ENCODE data around the gene TBRG4. TPM values are rescaled to one million over a fixed set of nuclear protein-coding genes. Genes with fewer than 3 reads are reported as not detected.

TBRG4 gene
- total RNA-seq, 1 donor: 80.7 TPM

GRCh38 chr7:45107356-45107755, 4.1 kb downstream of the TBRG4 start:
- DNase-seq (ENCODE audit: low read depth): no peak
- no peak overlapping the region for H3K4me3 ChIP-seq (ENCODE audit: low read depth, low read length)
- TF ChIP-seq, protein P1, sequence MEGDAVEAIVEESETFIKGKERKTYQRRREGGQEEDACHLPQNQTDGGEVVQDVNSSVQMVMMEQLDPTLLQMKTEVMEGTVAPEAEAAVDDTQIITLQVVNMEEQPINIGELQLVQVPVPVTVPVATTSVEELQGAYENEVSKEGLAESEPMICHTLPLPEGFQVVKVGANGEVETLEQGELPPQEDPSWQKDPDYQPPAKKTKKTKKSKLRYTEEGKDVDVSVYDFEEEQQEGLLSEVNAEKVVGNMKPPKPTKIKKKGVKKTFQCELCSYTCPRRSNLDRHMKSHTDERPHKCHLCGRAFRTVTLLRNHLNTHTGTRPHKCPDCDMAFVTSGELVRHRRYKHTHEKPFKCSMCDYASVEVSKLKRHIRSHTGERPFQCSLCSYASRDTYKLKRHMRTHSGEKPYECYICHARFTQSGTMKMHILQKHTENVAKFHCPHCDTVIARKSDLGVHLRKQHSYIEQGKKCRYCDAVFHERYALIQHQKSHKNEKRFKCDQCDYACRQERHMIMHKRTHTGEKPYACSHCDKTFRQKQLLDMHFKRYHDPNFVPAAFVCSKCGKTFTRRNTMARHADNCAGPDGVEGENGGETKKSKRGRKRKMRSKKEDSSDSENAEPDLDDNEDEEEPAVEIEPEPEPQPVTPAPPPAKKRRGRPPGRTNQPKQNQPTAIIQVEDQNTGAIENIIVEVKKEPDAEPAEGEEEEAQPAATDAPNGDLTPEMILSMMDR (IDR thresholded peaks at IDR 0.05; ENCODE audit: insufficient read depth, low read depth, low read length): no peak

- TF ChIP-seq, protein P1 (IDR thresholded peaks at IDR 0.05; ENCODE audit: insufficient read depth, low read depth, low read length): no peak
- peak; percentile 10 for DNase-seq (ENCODE audit: low read depth)
- no peak overlapping the region for H3K4me3 ChIP-seq (ENCODE audit: low read depth, low read length)
Measured at GRCh38 chr7:45106820-45107219, 4.7 kb downstream of the TBRG4 start.

GRCh38 chr7:45105588-45106188, 5.8 kb downstream of the TBRG4 start:
- no peak for DNase-seq (ENCODE audit: low read depth)
- H3K4me3 ChIP-seq (ENCODE audit: low read depth, low read length): no peak overlapping the region
- TF ChIP-seq, protein P1 (IDR thresholded peaks at IDR 0.05; ENCODE audit: insufficient read depth, low read depth, low read length): no peak

DNA sequence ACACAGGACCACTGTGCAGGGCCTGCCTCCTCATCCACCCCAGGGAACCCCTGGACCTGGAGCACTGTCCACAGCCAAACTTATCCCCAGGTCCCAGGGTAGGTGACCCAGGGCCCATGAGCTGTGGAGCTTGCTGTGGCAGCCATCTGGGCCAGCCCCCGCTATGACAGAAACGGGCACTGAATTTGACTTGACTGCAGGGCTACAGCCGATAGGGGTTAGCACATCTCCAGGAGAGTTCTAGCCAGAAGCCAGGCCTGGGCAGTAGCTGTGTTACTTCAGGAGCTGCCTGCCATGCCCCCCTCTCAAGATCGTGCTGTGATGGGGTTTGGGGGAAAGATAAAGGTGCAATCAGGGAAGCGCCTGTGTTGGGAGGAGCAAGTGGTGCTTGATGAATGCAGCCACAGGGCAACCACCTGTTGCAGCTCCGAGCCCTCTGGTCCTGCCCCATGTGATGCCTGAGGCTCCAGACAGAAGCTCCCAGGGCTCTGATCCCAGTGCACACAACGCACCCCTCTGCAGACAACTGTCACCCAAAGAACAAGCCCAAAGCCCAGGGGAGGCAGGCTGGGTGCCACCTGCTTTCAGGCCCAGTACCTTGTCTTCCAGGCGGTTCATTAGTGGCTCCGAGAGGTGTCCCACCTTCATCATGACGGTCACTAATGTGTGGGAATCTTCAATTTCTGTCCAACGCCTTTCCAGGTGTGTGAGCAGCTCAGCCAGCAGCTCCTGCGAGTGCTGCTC, 6.5 kb downstream of the TBRG4 start:
- H3K4me3 ChIP-seq (ENCODE audit: low read depth, low read length): no peak overlapping the region
- TF ChIP-seq, protein P1 (IDR thresholded peaks at IDR 0.05; ENCODE audit: insufficient read depth, low read depth, low read length): no peak
- no peak for DNase-seq (ENCODE audit: low read depth)

DNA sequence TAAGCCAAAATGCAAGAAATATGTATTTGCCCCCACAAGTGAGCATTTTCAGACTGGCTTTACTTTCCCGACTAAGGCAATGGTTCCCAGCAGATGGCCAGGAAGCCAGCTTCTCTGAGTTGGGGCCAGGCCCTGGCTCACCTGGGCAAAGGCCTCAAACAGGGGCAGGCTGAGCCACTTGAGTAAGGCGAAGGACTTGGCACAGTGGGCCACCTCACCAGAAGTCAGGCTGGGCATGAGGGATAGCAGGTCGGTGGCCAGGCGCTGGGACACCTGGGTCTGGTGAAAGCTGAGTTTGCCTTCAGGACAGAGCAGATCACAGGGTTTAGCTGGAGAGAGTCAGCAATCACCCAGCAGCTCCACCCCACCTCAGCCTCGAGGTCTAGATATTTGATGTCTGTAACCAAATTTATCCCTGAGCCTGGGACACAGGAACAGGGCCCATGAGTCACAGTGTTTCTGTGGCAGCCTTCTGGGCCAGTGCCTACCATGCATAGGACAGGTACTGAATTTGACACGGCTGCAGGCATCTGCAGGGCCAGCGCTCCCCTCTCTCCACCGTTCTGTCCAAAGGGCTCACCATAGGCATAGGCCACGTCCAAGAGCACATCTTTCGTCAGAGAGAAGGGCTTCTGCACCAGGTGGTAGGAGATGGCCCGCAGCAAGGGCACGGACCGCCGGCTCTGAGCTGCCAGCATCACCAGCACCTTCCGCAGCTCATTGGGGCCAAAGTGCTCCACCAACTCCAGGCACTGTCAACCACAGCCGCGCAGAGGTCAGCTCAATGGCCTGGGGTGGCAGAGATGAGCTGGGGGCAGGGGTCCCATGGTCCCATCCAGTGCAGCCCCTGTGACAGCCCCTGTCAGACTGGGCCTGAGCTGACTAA, 7.3 kb downstream of the TBRG4 start:
- DNase-seq (ENCODE audit: low read depth): no peak
- H3K4me3 ChIP-seq (ENCODE audit: low read depth, low read length): no peak overlapping the region
- TF ChIP-seq, protein P1 (IDR thresholded peaks at IDR 0.05; ENCODE audit: insufficient read depth, low read depth, low read length): no peak

DNA sequence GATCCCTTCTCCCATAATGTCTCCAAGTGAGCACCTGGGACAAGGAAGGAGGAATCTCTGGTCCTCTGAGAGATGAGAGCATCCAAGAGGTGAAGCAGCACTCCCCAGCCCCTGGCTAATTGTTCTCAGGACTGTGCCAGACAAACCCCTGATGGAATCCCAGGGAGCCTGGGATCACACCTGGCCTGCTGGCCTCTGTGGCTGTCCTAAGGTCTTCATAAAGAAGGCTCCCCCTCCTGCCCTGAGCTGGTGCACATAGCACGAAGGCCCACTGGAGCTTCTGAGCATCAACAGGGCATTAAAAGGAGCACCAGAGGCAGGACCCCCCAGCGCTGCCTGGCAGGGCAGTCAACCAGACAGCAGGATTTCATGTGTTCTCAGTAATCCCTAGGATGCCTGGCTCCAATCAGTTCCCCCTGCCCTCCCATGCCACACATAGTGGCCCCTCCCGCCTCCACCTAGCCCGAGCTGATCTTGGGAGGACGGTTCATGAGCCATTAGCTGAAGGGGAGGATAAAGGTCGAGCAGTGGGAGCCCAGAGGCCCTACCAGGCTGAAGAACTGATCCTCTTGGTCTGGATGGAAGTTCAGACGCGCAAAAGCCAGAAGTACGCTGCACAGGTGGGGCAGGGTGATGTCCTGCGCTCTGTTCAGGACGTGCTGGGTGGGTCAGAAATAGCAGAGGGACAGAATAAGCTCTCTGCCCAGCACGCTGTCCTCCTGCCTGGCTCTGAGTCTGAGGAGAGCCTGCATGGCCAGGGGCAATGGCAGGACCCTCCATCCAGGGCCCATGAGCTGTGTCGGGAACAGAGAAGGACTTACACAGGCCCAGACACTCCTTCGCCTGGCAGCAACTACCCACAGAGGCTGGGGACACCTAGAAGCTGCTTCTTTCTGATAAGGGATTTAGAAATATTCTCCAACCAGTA, 8.4 kb downstream of the TBRG4 start:
- TF ChIP-seq, protein P1 (IDR thresholded peaks at IDR 0.05; ENCODE audit: insufficient read depth, low read depth, low read length): no peak
- H3K4me3 ChIP-seq (ENCODE audit: low read depth, low read length): no peak overlapping the region
- no peak for DNase-seq (ENCODE audit: low read depth)
